ENCODE results near the gene SERTAD3.
A peak's percentile ranks its signal among the peaks of the same experiment; 100 is the strongest.
"Not testable (repeated sequence)": the region's sequence is repeated elsewhere in the genome, so short reads cannot be mapped to it uniquely, and the experiment has no call there.

SERTAD3 gene, protein sequence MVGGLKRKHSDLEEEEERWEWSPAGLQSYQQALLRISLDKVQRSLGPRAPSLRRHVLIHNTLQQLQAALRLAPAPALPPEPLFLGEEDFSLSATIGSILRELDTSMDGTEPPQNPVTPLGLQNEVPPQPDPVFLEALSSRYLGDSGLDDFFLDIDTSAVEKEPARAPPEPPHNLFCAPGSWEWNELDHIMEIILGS

DNA sequence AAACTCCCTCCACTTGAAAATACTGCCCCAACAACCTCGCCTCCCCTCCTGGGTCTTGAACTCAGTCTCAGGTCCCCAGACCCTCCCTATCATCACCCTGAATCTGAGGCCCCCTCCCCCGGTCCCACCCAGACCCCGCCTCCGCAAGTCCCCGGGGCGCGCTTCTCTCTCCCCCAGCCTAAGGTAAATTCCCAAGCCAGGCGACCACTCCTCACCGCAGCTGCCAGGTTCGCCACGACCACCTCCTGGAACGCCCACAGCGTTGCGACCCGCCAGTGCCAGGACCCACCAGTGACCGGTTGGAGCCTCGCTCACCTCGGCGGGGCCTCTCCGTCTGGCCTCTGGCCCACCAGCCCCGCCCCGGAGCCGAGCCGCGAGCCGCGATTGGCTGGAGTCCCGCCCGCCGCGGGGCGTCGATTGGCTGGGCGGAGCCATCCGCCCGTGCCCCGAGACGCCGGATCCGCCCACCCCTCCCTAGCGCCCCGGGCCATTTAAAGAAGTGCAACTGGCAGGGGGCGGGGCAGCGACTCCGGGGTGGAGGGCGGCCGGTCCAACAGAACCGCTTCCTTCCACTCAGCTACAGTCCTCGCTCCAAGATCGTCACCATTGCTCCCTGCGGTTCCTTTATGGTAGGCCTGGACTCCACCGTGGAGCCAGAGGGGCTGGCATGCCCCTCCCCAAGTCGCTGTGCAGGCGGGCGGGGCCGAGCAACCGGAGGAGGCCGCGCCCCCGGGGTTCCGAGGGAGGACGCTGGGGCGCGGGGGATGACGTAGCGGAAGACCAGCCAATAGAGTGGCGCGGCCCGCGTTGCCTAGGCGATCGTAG, at the start of gene SERTAD3:
TSS of gene SERTAD3 (minus strand) at position 336 of the 825 bp plus-strand sequence. CDS start 2,255 bp downstream, outside the sequence.
- peak; percentile 83 to 89 for DNase-seq (ENCODE audit: low read depth in 2 of 2)

DNA sequence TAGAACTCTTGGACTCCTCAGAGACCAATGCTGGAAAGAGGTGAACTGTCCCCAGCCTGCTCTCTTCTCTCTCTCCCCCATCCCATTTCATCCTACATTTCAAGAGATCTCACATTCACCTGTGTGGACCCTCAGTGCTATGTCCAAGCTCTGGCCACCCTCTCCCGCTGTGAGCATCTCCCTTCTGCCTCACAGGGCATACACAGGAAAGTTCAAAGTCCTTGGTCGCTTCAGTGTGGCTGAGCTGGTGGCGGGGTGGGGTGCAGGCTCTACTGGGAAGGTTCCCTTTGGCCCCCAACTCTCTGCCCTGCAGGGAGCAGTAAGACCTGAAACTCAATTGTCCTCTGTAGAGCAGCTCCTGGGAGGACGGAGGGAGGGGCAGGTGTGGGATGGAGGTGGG, 49.6 kb upstream of the SERTAD3 start:
- DNase-seq (ENCODE audit: low read depth in 2 of 2): no peak

DNA sequence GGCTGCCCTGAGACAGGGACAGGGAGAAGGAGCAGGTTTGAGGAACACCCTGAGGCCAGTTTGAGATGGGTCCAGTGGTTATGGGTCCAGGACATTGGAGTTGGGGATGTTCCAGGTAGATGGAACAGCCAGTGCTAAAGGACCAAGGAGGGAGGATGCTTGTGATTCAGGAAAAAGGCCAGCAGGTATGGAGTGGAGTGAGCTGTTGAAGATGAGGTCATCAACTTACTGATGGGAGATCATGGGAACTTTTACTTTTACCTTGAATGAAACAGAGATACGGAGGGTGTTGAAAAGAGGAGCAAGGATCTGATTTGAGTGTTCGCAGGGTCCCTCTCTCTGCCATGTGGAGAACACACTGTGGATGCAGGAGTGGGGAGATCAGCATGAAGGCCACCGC, 48.1 kb upstream of the SERTAD3 start:
- no peak for DNase-seq (ENCODE audit: low read depth in 2 of 2)

DNA sequence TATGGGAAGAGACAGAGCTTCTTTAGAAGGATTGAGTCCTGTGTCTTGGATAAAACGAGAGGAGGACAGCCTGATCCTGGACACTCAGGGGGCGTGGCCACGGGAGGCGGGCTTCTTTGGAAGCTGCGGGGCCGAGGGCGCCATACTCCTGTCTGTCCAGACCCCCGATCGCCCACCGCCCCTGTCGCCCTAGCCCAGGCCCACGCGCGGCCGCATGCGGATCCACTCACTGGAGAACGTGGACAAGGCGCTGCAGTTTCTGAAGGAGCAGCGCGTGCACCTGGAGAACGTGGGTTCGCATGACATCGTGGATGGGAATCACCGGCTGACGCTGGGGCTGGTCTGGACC, 45.7 kb upstream of the SERTAD3 start:
- no peak for DNase-seq (ENCODE audit: low read depth in 2 of 2)

DNA sequence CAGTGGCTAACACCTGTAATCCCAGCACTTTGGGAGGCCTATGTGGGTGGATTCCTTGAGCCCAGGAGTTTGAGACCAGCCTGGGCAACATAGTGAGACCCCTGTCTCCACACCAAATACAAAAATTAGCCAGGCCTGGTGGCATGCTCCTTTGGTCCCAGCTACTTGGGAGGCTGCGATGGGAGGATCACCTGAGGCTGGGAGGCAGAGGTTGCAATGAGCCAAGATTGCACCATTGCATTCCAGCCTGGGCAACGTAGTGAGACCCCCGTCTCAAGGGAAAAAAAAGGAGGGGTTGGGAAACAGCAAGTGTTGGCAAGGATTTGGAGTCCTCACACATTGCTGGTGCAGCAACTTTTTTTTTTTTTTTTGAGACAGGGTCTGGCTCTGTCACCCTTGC, 41.9 kb upstream of the SERTAD3 start:
- DNase-seq (ENCODE audit: low read depth in 2 of 2): no peak

DNA sequence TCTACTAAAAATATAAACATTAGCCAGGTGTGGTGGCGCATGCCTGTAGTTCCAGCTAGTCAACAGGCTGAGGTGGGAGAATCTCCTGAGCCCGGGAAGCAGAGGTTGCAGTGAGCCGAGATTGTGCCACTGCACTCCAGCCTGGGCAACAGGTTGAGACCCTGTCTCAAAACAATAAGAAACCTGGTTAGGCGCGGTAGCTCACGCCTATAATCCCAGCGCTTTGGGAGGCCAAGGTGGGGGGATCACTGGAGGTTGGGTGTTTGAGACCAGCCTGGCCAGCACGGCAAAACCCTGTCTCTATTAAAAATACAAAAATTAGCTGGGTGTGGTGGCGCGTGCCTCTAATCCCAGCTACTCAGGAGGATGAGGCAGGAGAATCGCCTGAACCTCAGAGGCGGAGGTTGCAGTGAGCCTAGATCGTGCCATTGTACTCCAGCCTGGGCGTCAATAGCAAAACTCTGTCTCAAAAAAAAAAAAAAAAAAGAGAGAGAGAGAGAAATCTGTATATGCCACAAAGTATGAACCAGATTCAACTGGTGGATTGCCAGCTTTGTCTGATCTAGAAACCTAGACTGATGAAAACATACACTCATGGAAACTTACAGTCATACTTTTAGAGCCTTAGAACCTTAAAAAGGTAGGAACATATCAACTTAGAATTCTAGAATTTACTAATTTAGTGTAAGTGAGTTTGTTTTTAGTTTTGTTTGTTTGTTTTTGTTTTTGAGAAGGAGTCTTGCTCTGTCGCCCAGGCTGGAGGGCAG, 31.9 kb upstream of the SERTAD3 start:
- DNase-seq (ENCODE audit: low read depth in 2 of 2): not testable (repeated sequence)

DNA sequence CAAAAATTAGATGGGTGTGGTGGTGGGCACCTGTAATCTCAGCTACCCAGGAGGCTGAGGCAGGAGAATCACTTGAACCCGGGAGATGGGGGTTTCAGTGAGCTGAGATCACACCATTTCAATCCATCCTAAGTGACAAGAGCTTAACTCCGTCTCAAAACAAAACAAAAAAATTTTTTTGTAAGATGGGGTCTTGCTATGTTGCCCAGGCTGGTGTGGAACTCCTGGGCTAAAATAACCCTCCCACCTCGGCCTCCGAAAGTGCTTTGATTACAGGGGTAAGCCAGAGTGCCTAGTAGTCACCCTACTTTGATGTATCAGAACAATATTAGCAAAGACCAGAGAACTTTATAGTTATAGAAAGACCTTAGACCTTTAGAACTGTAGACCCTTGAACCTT, 30.6 kb upstream of the SERTAD3 start:
- DNase-seq (ENCODE audit: low read depth in 2 of 2): no peak

DNA sequence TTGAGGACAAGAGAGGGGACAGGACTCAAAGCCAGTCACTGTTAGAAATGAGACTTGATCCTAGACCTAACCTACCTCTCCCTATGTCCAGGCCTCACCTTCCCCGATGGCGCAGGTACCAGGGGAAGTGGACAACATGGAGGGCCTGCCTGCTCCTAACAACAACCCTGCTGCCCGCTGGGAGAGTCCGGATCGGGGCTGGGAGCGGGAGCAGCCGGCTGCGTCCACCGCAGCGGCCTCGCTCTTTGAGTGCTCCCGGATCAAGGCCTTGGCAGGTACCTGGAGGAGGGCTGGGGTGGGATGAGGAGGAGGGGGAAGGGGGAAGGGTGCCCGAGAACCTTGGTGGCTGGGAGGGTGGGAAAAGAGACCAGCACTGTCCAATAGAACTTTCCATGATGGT, 28.4 kb upstream of the SERTAD3 start:
- DNase-seq (ENCODE audit: low read depth in 2 of 2): no peak

DNA sequence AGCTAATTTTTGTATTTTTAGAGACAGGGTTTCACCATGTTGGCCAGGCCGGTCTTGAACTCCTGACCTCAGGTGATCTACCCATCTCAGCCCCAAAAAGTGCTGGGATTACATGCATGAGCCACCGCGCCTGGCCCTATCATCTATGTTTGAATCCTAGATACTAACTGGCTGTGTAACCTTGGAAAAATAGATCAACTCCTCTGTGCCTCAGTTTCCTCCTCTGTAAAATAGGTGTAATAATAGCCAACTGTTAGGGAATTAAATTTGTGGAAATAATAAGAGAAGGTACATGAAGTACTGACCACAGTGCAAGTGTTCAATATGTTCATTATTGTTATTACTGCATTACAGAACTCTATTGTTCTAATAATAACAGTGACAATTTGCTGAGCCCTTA, 27.0 kb upstream of the SERTAD3 start:
- DNase-seq (ENCODE audit: low read depth in 2 of 2): no peak

DNA sequence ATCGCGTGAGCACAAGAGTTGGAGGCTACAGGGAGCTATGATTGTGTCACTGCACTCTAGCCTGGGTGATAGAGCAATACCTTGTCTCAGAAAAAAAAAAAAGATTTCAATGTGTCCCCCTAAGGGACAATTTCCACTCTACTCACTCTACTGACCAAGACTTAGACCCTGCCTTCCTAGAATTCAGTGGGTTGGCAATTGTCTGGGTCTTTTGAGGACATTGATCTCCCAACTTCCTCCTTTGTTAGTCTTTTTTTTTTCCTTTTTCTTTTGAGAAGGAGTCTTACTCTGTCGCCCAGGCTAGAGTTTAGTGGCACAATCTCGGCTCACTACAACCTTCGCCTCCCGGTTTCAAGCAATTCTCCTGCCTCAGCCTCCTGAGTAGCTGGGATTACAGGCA, 24.9 kb upstream of the SERTAD3 start:
- DNase-seq (ENCODE audit: low read depth in 2 of 2): no peak

DNA sequence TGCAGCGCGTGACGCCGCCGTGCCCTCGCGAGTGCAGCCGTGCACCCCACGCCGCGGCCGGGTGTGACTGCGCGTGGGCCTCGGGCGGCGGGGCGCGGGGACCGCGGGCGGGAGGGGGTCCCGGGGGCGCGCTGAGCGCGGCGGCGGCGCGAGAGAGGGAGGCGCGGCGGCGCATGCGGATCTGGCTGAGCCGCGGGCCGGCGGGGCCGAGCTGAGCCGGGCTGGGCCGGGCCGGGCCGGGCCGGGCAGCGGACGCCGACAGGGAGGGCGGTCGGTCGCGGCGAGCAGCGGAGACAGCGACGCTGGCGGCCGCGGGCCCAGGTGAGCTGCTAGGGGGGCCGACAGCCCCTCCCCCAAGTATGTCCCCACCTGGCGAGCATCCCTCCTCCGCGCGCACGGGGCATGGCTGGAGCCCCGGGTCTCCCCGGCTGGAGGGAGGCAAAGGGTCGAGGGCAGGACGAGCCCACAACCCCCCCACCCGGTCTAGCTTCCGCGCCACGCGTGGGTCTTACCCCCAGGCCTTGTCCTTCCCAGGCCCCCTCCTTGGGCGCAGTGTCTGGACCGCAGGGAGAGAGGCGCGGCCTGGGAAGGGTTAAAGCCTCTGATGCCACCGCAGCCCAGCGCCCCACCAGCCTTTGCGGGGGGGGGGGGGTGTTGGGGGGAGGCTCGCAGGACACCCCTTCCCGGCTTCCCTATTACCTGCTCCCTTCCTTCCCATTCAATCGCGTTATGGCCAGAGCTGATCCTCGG, 23.0 kb upstream of the SERTAD3 start, which contains the start of gene SPTBN4:
TSS of gene SPTBN4 (plus strand) at position 17 of the 750 bp plus-strand sequence. CDS start 5,621 bp downstream, outside the sequence.
- DNase-seq (ENCODE audit: low read depth in 2 of 2): no peak

DNA sequence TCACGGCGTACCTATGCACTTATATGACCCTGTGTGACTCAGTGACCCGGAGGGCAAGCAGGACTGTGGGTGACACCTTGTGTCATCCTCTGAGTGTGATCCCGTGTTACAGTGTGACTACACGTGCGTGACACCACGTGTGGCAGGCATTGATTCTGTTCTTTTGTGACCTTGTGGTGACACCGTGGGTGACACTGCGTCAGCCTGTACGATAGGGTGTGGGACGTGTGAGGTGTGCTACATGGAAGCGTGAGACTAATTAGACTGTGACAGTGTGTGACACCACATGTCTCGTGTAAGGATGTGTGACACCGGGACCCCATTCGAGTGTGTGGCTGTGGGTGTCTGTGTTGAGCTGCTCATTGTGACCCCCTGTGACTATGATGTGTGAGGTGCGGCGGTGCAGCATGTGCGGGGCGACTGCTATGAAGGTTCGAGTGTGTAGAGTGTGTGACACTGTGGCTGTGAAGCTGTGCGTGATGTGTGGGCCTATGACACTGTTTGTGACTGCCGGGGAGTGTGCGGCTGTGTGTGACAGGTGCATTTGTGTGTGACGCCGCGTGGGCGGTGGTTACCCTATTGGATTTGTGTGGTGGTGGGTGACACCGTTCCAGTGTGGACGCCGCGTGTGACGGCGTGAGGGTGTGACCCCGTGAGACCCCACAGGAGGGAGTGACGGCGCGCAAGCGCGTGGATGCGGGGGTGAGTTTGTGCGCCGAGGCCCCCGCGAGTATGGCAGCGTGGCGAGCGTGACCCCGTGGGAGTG, 22.3 kb upstream of the SERTAD3 start:
- DNase-seq (ENCODE audit: low read depth in 2 of 2): no peak

DNA sequence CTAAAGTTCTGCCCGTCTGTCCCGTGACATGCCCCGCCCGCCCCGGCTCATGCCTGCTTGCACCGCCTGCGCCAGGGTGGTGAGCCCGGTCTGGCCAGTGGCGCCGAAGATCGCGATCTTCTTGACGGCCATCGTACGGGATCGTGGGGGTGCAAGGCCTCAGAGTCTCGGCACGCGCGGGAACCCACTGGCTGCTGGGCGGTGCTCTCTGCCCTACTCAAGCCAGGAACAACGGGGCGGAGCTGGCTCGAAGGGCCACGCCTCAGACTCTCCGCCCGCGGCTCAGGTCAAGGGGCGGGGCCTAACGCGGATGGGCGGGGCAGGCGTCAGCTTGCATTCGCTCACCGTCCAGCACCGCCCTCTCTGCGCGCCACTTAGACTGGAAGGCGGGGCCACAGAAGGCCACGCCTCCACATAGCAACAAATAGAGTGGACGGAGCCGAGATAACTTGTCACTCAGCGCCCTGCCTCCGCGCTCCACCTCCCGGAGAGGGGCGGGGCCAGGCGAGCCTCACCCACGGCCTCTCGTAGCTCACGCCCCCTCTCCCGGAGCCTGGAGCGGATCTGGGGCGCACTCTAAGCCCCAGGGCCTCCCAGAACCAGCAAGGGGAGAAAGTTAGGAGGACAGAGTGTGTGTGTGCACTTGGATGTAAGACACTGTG, 21.6 kb upstream of the SERTAD3 start, which contains the start of gene BLVRB:
TSS of gene BLVRB (minus strand) at position 189 of the 662 bp plus-strand sequence. CDS start at position 132, 57 bp downstream.
- peak; percentile 97 to 98 for DNase-seq (ENCODE audit: low read depth in 2 of 2)

DNA sequence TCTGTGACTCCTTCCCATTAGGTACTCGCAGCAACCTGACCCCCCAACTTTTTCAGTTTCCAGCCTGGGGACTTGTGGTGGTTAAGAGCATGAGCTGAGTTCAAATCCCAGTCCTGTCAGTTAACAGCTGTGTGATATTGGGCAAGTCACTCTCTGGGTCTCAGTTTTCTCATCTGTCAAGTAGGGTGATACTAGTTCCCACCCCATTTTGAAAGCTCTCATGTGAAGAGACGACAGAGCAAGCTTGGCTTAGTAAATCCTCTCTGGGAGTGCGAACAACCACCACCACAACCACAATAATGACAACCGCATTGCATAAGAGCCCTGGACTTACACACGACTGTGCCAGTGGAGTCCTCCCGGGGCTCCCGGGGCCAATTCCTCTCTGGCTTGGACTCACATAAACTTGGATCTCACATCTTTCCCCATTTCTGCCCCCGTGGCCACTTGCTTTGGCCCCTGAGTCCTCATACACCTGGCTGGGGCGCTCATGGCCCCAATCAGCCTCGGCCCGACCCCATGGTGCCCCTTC, 21.0 kb upstream of the SERTAD3 start:
- DNase-seq (ENCODE audit: low read depth in 2 of 2): no peak

DNA sequence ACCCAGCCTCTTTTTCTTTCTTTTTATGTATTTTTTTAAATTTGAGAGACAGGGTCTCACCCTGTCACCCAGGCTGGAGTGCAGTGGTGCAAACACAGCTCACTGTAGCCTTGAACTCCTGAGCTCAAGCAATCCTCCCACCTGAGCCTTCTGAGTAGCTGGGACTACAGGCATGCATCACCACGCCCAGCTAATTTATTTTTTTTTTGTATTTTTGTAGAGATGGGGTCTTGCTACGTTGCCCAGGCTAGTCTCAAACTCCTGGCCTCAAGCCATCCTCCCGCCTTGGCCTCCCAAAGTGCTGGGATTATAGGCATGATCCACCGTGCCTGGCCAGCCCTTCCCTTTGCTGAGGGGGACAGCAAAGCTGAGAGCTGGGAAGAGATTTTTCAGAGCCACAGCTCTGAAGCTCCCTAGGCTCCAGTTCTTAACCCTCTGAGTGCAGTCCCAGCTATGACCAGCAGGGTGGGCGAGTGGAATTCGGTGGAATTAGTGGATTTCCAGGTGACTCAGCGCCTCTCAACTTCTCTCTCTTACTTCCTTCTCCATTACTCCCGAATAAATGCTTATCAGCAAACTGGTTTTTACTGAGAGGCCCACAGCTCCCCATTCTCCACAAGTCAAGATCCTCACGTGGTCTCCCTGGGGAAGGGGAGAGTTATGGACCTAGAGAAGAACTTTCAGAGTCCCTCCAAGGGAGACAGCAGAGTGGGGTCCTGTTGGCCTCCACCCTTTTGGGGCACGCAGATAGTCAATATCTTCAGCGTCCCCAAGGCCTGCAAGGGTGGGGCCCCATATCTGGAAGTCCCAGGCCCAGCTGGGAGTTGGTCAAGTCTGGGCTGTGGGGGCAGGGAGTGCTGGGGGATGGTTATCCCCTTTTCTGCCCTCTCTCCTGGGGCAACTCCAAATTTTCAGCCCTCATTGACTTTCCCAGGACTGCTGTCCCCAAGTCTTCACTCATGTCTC, 20.2 kb upstream of the SERTAD3 start:
- peak; percentile 65 to 67 for DNase-seq (ENCODE audit: low read depth in 2 of 2)

DNA sequence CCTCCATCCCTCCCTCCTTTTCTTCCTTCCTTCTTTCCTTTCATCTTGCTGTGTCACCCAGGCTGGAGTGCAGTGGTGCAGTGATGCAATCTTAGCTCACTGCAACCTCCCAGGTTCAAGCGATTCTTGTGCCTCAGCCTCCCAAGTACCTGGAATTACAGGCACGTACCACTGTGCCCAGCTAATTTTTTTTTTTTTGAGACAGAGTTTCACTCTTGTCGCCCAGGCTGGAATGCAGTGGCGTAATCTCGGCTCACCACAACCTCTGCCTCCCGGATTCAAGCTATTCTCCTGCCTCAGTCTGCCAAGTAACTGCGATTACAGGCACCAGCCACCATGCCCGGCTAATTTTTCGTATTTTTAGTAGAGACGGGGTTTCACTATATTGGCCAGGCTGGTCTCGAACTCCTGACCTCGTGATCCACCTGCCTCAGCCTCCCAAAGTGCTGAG, 19.5 kb upstream of the SERTAD3 start:
- DNase-seq (ENCODE audit: low read depth in 2 of 2): not testable (repeated sequence)

DNA sequence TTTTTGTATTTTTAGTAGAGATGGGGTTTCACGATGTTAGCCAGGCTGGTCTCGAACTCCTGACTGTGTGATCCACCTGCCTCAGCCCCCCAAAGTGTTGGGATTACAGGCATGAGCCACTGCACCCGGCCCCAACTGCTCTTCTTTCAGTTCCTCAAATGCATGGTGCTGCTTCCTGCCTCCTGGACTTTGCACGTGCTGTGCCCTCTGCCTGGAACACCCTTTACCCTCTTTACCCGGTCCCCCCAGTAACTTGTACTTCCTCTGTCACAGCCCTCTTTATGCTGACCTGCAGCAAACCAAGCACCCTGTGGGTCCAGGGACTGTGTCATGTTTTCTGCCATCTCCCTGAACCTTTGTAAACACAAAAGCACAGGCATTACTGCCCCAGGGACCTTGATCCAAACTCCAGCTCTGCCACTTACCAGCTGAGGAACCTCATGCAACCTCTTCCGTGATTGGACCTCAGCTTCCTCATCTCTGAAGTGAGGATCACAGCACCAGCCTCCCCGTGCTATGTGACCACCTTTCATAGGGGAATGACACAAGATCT, 17.6 kb upstream of the SERTAD3 start:
- no peak for DNase-seq (ENCODE audit: low read depth in 2 of 2)

DNA sequence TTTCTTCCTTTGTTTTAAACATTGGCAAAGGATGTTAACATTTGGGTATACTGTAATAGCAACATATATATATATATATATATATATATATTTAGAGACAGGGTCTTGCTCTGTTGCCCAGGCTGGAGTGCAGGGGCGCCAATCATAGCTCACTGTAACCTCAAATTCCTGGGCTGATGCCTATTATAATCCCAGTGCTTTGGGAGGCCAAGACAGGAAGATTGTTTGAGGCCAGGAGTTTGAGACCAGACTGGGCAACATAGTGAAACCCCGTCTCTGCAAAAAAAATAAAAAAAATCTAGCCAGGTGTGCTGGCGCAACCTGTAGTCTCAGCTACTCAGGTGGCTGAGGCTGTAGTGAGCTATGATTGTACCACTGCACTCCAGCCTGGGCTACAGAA, 16.1 kb upstream of the SERTAD3 start:
- no peak for DNase-seq (ENCODE audit: low read depth in 2 of 2)

DNA sequence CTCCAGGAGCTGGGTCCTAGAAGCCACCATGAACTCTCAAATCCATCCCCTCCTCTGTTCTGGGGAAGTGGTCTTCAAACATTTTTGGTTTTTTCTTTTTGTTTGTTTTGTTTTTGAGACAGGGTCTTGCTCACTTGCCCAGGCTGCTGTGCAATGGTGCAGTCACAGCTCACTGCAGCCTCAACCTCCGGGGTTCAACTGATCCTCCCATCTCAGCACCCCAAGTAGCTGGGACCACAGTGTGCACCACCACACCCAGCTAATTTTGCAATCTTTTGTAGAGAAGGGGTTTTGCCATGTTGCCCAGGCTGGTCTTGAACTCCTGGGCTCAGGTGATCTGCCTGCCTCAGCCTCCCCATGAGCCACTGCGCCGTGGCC, 14.5 kb upstream of the SERTAD3 start:
- DNase-seq (ENCODE audit: low read depth in 2 of 2): no peak

Measured in fibroblast of skin of left biceps (primary cell).